Kasumi-1 (cell line): ENCODE measurements around the gene NT5DC4.
A peak's percentile ranks its signal among the peaks of the same experiment; 100 is the strongest.
"Not testable (repeated sequence)": the region's sequence is repeated elsewhere in the genome, so short reads cannot be mapped to it uniquely, and the experiment has no call there.

Experiments used
- DNase-seq, 2 experiments: peaks; one replicate each; lab custom pipeline; 2025; lab: John Stamatoyannopoulos, UW

The NT5DC4 gene

GRCh38 chr2:112699984-112700667 lies 20.7 kb upstream of the NT5DC4 start:
- peak; percentile 58 to 68 for DNase-seq

- no peak for DNase-seq
Measured at GRCh38 chr2:112701052-112701451, 19.8 kb upstream of the NT5DC4 start.

GRCh38 chr2:112703684-112704083 lies 17.1 kb upstream of the NT5DC4 start:
- no peak for DNase-seq

GRCh38 chr2:112705575-112705974 lies 15.2 kb upstream of the NT5DC4 start:
- DNase-seq: no peak

- DNase-seq: peak; percentile 86 to 88
Measured at GRCh38 chr2:112706170-112706664, 14.6 kb upstream of the NT5DC4 start.

DNA sequence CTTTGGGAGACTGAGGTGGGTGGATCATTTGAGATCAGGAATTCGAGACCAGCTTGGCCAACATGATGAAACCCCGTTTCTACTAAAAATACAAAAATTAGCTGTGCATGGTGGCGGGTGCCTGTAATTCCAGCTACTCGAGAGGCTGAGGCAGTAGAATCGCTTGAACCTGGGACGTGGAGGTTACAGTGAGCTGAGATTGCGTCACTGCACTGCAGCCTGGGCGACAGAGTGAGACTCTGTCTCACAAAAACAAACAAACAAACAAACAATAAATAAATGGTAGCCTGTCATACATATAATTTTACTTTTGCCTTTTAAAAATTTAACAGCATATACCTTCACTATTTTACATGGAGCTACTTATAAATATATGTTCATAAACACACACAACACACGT lies 13.9 kb upstream of the NT5DC4 start:
- DNase-seq: not testable (repeated sequence)

- no peak for DNase-seq
Measured at GRCh38 chr2:112708968-112709367, 11.9 kb upstream of the NT5DC4 start.

DNA sequence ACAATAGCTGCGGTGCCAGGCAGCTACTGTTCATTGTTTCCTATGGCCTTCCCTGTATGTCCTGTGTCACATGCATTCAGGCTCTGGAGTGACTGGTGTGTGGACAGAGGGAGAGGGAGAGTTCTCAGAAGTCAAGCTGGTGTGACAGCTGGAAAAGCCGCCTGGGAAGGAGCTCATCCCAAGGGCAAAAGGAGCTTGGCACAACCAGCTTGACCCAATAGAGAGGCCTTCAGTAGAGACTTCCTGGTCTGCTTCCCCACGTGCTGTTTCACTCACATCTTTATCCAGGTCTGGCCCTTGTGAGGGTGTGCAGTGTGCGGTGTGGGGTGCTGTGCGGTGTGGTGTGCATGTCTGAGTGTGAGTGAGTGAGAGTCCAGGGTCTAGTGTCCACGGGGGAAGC lies 11.1 kb upstream of the NT5DC4 start:
- DNase-seq: no peak

- DNase-seq: no peak
Measured at GRCh38 chr2:112710956-112711750, 9.7 kb upstream of the NT5DC4 start.

- no peak for DNase-seq
Measured at GRCh38 chr2:112712465-112712864, 8.4 kb upstream of the NT5DC4 start.

GRCh38 chr2:112712903-112713584 lies 7.8 kb upstream of the NT5DC4 start:
- DNase-seq: no peak

DNA sequence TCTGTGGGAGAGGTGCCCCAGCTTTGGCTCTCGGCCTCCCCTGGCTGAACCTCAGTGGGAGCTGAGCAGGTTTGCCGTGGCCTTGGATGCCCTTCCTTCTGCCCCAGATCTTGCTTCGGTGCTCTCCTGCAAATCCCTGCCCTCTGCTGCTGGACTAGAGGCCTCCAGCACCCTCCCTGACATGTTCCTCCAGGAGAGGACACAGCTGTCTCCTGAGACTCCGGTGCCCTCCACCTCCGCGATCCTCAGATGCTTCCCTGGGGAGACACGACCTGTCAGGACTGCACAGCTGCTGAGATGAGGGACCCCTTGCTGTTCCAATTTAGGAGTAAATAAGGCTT lies 7.3 kb upstream of the NT5DC4 start:
- DNase-seq: no peak

- DNase-seq: no peak
Measured at GRCh38 chr2:112713926-112714325, 6.9 kb upstream of the NT5DC4 start.

- DNase-seq: no peak
Measured at GRCh38 chr2:112714331-112714730, 6.5 kb upstream of the NT5DC4 start.

DNA sequence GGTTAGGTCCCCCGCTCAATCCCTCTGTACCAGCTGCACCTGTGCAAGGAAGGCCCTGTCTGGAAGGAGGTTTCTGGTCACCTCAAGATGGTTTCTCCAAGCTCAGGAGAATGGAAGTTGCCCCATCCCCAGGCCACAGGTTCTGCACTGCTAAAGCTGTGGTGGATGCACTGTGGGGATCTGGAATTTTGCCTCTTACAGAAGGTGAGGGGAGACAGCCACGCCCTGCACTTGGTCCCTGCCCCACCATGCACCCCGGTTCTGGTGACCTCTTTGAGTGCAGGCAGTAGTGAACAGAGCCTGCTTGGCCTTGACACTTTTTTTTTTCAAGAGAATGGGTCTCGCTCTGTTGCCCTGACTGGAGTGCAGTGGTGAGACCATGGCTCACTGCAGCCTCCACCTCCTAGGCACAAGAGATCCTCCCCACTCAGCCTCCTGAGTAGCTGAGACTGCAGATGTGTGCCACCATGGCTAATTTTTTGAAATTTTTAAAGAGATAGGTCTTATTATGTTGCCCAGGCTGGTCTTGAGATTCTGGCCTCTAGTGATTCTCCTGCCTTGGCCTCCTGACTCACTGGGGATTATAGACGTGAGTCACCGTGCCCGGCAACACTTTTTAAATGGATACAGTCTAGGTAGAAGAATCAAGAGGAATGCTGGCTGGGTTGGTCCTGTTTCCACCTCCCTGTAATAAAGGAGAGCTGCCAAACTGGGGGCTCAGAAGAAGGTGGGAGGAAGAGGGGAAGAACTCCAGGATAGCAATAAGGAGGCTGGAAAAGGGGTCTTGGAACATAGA lies 5.8 kb upstream of the NT5DC4 start:
- no peak for DNase-seq

GRCh38 chr2:112716094-112716493 lies 4.7 kb upstream of the NT5DC4 start:
- not testable (repeated sequence) for DNase-seq

DNA sequence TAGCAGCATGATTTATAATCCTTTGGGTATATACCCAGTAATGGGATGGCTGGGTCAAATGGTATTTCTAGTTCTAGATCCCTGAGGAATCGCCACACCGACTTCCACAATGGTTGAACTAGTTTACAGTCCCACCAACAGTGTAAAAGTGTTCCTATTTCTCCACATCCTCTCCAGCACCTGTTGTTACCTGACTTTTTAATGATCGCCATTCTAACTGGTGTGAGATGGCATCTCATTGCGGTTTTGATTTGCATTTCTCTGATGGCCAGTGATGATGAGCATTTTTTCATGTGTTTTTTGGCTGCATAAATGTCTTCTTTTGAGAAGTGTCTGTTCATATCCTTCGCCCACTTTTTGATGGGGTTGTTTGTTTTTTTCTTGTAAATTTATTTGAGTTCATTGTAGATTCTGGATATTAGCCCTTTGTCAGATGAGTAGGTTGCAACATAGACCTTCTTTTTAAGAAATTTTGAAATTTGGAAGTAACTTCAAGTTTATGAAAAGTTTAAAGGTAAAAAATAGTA lies 3.9 kb upstream of the NT5DC4 start:
- DNase-seq: not testable (repeated sequence)

DNA sequence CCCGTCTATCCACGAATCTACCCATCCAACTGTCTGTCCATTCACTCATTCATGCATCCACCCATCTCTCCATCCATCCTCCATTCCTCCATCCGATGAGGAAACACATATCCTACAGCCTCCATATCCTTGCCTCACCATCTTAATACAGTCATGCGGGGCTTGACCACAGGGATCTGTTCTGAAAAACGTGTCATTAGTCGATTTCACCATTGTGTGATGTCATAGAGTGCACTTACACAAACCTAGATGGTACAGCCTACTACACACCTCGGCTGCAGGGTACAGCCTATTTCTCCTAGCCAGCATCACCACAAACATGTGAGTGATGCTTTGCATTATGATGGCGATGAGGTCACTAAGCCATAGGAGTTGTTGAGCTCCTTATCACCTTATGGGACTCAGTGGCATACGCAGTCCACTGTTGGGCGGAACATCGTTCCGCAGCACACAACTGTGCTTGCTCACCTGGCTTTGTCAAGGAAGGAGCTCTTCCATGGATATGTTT lies 1.9 kb upstream of the NT5DC4 start:
- no peak for DNase-seq

GRCh38 chr2:112721819-112722522 lies 1.2 kb downstream of the NT5DC4 start:
- no peak for DNase-seq

GRCh38 chr2:112722816-112723546 lies 2.2 kb downstream of the NT5DC4 start:
- DNase-seq: no peak
